WTC11 (cell line): ENCODE measurements around the gene TCAIM.
"Not testable (repeated sequence)": the region's sequence is repeated elsewhere in the genome, so short reads cannot be mapped to it uniquely, and the experiment has no call there.

Experiments
- ARID4B ChIP-seq: sonication (generic); formaldehyde crosslinking; IDR thresholded peaks from 2 replicates; pipeline ENCODE4 v1.8.0; 2023; ENCODE audit warnings: missing genetic modification reagents, mild to moderate bottlenecking, borderline replicate concordance
- ATF6 ChIP-seq: sonication (generic); formaldehyde crosslinking; IDR thresholded peaks from 2 replicates; pipeline ENCODE4 v1.8.1; 2023; ENCODE audit warnings: mild to moderate bottlenecking, missing genetic modification reagents
- CTCF ChIP-seq: fragments of 200-600 bp; IDR thresholded peaks from 2 replicates; pipeline ENCODE4 v1.8.0; 2022; ENCODE audit warnings: antibody characterized with exemption
- E2F4 ChIP-seq: sonication (generic); formaldehyde crosslinking; IDR thresholded peaks from 2 replicates; pipeline ENCODE4 v1.8.1; 2022; ENCODE audit warnings: low read depth, mild to moderate bottlenecking, moderate library complexity, missing genetic modification reagents, borderline replicate concordance
- E2F5 ChIP-seq: sonication (generic); formaldehyde crosslinking; IDR thresholded peaks from 2 replicates; pipeline ENCODE4 v1.8.1; 2022; ENCODE audit warnings: mild to moderate bottlenecking, moderate library complexity, missing genetic modification reagents
- FOXP4 ChIP-seq: sonication (generic); formaldehyde crosslinking; IDR thresholded peaks from 2 replicates; pipeline ENCODE4 v1.8.0; 2022; ENCODE audit warnings: mild to moderate bottlenecking, missing genetic modification reagents
- HMGXB4 ChIP-seq: sonication (generic); formaldehyde crosslinking; IDR thresholded peaks from 2 replicates; pipeline ENCODE4 v1.8.1; 2023; ENCODE audit warnings: mild to moderate bottlenecking, moderate library complexity, missing genetic modification reagents
- IRF1 ChIP-seq: sonication (generic); formaldehyde crosslinking; IDR thresholded peaks from 2 replicates; pipeline ENCODE4 v1.8.0; 2023; ENCODE audit warnings: missing genetic modification reagents
- MXD4 ChIP-seq: fragments of 250-450 bp; sonication (Bioruptor Pico); IDR thresholded peaks from 2 replicates; pipeline ENCODE4 v1.8.0; 2021; ENCODE audit warnings: mild to moderate bottlenecking, moderate library complexity, borderline replicate concordance
- NFE2L1 ChIP-seq: sonication (generic); formaldehyde crosslinking; IDR thresholded peaks from 2 replicates; pipeline ENCODE4 v1.8.1; 2023; ENCODE audit warnings: missing genetic modification reagents
- STAT6 ChIP-seq: sonication (generic); formaldehyde crosslinking; conservative IDR thresholded peaks from 2 replicates; pipeline ENCODE4 v1.8.1; 2023; ENCODE audit warnings: mild to moderate bottlenecking, low read depth, missing genetic modification reagents, moderate library complexity
- USF2 ChIP-seq: sonication (generic); formaldehyde crosslinking; IDR thresholded peaks from 2 replicates; pipeline ENCODE4 v1.8.1; 2023; ENCODE audit warnings: mild to moderate bottlenecking, missing genetic modification reagents, moderate library complexity
- ZBTB21 ChIP-seq: sonication (generic); formaldehyde crosslinking; IDR thresholded peaks from 2 replicates; pipeline ENCODE4 v1.8.1; 2023; ENCODE audit warnings: mild to moderate bottlenecking, missing genetic modification reagents, borderline replicate concordance
- ZNF317 ChIP-seq: sonication (generic); formaldehyde crosslinking; IDR thresholded peaks from 2 replicates; pipeline ENCODE4 v1.8.1; 2023; ENCODE audit warnings: low read depth, mild to moderate bottlenecking, moderate library complexity, missing genetic modification reagents, borderline replicate concordance

GRCh38 chr3:44398271-44398670 is 59.7 kb downstream of the TCAIM start:
- TF ChIP-seq CTCF; ARID4B (CRISPR knock-in tag); STAT6 (CRISPR knock-in tag); IRF1; ZBTB21 (CRISPR knock-in tag); USF2 (CRISPR knock-in tag); ZNF317 (CRISPR knock-in tag); NFE2L1; E2F5 (CRISPR knock-in tag); HMGXB4 (CRISPR knock-in tag); E2F4 (CRISPR knock-in tag); MXD4 (CRISPR knock-in tag); FOXP4; ATF6 (CRISPR knock-in tag): not testable (repeated sequence)
